DMS 273 treated with DMSO at 0.1 percent for 48 hours (cell line): ENCODE results near the gene HBB.

ENCODE experiments used
- DNase-seq: peaks from one replicate; lab custom pipeline; 2025; lab: John Stamatoyannopoulos, UW

The HBB gene

DNA sequence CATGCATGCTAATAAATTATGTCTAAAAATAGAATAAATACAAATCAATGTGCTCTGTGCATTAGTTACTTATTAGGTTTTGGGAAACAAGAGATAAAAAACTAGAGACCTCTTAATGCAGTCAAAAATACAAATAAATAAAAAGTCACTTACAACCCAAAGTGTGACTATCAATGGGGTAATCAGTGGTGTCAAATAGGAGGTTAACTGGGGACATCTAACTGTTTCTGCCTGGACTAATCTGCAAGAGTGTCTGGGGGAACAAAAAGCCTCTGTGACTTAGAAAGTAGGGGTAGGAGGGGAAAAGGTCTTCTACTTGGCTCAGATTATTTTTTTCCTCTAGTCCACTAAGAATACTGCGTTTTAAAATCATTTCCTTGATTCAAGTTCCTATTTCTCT lies 810 bp upstream of the HBB start:
- no peak for DNase-seq

DNA sequence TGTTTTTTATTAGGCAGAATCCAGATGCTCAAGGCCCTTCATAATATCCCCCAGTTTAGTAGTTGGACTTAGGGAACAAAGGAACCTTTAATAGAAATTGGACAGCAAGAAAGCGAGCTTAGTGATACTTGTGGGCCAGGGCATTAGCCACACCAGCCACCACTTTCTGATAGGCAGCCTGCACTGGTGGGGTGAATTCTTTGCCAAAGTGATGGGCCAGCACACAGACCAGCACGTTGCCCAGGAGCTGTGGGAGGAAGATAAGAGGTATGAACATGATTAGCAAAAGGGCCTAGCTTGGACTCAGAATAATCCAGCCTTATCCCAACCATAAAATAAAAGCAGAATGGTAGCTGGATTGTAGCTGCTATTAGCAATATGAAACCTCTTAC lies 1.4 kb downstream of the HBB start:
- no peak for DNase-seq

DNA sequence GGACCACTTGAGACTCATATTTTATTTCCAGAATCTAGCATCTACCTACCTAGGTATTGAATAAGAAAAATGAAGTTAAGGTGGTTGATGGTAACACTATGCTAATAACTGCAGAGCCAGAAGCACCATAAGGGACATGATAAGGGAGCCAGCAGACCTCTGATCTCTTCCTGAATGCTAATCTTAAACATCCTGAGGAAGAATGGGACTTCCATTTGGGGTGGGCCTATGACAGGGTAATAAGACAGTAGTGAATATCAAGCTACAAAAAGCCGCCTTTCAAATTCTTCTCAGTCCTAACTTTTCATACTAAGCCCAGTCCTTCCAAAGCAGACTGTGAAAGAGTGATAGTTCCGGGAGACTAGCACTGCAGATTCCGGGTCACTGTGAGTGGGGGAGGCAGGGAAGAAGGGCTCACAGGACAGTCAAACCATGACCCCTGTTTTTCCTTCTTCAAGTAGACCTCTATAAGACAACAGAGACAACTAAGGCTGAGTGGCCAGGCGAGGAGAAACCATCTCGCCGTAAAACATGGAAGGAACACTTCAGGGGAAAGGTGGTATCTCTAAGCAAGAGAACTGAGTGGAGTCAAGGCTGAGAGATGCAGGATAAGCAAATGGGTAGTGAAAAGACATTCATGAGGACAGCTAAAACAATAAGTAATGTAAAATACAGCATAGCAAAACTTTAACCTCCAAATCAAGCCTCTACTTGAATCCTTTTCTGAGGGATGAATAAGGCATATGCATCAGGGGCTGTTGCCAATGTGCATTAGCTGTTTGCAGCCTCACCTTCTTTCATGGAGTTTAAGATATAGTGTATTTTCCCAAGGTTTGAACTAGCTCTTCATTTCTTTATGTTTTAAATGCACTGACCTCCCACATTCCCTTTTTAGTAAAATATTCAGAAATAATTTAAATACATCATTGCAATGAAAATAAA lies 2.1 kb downstream of the HBB start:
- no peak for DNase-seq

DNA sequence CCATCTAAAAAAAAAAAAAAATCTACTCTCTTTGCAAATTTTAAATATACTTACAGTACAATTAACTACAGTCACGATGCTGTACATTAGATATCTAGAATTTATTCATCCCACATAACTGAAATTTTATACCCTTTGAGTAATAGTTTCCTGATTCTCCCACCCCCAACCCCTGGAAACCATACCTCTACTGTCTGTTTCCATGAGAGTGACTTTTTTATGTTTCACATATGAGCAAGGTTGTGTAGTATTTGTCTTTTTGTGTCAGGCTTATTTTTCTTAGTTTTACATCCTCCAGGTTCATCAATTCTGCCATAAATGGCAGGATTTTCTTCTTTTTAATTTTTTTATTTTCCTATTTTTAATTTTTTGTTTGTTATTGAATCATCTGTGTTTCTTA lies 3.2 kb downstream of the HBB start:
- DNase-seq, result no peak

DNA sequence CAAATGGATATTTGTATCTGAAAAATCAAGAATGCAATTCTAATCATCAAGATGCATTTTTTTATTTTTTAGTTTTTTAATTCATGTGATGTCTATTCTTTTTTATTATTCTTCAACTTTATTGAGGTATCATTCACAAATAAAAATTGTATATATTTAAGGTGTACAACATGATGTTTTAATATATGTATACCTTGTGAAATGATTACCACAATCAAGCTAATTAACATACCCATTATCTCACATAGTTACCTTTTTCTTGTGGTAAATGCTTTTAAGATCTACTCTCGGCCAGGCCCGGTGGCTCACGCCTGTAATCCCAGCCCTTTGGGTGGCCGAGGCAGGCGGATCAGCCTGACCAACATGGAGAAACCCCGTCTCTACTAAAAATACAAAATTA lies 3.7 kb downstream of the HBB start:
- DNase-seq, result no peak

DNA sequence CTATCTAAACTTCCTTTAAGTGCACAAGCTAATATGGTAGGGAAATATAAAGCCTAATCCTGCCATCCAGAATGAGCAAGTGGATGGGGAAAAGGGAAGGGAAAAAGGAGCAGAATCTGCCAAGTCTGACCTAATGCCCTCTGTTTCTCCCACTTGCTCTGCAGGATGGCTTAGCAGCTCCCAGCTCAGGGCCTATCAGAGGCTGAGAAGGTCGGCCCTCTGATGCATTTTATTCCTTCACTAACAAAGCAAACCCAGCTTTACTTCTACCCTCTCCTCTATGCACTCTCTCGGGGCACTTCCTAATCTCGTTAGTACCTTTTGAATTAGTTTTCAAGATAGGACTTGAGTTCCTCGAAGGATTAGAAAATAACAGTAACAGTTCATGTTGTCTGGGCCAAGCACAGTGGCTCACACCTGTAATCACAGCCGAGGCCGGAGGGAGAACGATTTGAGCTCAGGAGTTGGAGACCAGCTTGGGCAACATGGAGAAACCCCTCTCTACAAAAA lies 16.4 kb downstream of the HBB start:
- DNase-seq, result no peak

DNA sequence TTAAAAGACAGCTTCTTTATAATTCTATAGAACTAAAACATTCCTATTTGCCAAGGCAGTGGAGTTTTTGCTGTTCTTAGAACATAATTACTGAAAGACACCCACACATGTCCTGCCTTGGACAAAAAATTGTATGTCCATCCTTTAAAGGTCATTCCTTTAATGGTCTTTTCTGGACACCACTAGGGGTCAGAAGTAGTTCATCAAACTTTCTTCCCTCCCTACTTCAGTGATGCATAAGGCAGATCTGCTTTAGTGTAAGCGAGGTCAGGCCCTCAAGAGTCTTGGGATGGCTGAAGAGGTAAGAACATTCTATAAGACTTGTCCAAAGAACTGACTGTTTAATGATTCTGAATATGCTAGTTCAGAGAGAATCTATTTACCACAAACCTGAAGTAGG lies 22.1 kb downstream of the HBB start:
- DNase-seq, result no peak

DNA sequence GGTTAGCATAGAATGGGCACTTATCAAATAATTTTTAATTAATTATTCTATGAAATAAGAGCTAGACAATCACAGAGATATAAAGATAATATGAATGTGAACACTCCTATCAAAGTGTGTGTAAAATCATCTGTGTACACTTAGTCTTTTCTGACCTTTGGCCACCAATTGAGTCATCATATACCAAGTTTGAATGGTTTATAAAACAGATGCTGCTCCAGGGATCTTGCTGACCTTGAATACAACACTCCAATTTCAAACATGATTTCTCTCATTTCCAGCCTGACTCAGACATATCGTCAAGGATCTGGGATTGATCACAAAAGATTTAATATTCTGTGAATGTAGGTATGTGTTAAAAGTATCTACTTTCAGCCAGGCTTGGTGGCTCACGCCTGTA lies 23.5 kb downstream of the HBB start:
- no peak for DNase-seq

DNA sequence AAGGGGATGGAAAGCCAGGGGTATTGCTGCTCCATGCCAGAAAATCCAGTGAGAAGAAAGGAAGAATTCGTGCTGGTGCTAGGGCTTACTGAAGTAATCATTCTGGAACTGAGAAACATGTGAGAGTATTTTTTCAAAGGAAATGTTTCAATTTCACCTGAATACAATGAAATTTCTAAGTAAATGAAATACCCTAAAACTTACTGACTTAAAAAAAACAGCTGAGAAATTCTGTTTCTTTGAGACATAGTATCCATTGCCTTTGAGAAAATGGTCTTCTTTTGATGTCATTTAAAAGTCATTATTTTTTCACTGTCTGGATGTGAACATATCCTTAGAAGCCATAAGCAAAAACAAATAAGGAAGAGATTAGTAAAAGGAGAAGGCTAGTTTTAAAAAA lies 26.3 kb downstream of the HBB start, which contains the start of gene OR51V1:
Gene OR51V1, minus strand, starts transcription at position 101 of the 400 bp plus-strand sequence. Its CDS starts 0 bp downstream, at position 101.
- DNase-seq, result no peak

DNA sequence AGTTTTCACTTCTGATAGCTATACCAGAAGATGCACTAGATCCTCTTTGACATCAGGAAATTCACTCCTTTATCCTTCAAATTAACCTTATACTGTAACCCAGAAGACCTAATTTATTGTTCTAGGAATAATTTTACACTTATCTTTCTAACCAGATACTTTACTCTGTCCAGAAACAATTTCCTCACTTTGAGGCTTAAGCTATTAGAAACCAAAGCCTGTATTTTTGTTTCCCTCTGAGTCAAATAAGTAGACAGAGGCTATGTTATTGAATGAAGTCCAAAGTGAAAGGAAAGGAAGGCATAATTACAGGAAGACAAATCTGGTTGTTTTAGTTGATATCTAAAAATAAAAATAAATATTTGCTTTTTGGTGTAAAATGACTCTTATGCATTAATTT lies 28.6 kb downstream of the HBB start:
- no peak for DNase-seq

DNA sequence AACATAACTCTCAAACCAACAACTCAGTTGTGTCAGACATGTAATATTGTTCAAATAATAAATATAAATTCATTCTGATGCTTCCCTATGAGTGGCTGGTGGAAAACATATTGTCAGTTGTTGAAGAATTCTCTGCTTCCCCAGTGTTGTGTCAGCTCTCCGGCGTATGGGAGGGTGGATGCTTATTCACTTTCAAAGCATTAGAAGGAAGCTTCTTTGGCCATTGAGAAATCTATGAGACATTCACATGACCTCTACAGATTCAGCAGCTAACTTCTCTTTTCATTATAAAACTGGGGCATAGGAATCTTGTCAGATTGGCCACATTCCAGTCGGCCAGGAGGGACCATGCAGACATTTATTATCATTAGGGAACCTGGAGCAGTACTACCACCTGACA lies 29.3 kb downstream of the HBB start:
- no peak for DNase-seq

DNA sequence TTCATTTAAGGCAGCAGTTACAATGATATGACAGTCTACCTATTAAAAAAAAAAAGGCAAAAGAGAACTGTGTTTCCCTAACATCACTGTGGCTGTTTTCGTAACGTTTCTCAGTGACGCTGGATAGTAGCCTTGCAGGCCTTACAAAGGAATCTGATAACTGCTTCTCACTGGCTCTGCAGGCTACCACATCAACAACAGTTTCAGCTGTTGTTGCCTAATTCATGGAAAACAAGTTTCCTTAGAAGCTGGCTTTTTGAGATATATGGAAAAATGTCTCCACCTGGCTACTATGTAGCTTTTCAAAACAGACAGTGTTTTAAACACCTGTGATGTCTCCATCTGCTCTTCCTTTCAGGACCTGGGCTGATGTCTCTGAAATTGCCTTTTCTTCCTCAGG lies 30.1 kb downstream of the HBB start:
- DNase-seq, result no peak

DNA sequence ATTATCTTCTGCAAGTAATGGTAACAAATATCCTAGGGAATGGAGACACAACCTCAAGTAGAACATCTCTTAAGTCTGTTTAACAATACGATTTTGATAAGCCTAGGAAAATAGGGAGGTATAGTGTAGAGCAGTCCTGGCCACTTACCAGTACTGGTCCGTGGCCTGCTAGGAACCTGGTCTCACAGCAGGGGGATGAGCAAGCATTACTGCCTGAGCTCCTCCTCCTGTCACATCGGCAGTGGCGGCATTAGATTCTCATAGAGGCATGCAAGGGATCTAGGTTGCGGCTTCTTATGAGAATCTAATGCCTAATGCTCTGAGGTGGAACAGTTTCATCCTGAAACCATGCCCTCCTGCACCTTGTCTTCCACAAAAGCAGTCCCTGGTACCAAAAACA lies 30.8 kb downstream of the HBB start:
- no peak for DNase-seq

DNA sequence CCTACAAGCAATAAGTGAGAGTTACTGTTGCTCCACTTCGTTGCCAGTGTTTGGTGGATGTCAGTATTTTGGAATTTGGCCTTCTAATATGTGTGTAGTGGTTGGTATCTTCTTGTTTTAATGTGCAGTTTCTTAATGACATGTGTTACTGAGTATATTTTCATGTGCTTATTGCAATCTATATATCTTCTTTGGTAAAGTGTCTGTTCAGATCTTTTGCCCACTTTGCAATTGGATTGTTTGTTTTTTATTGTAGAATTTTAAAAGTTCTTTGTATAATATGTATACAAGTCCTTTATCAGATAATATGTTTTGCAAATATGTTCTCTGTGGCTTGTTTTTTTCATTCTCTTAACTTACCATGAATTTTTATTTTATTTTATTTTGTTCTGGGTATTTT lies 34.1 kb downstream of the HBB start:
- DNase-seq, result no peak

DNA sequence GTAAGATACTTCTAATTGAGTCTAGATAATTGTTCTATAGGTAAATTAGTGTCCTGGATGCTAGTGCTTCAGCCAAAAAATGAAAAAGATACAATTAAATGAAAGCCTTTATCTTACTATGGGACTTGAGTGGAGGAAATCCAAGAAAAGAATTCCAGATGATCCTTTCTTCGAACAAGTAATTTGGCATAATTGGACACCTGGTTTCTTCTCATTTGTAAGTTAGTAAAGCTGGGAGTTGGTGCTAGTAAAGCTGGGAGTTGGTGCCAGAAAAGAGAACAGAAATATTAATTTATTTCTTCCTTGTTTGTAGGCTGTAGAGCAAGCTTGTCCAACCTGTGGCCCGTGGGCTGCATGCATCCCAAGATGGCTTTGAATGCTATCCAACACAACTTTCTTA lies 38.7 kb downstream of the HBB start:
- DNase-seq, result no peak

DNA sequence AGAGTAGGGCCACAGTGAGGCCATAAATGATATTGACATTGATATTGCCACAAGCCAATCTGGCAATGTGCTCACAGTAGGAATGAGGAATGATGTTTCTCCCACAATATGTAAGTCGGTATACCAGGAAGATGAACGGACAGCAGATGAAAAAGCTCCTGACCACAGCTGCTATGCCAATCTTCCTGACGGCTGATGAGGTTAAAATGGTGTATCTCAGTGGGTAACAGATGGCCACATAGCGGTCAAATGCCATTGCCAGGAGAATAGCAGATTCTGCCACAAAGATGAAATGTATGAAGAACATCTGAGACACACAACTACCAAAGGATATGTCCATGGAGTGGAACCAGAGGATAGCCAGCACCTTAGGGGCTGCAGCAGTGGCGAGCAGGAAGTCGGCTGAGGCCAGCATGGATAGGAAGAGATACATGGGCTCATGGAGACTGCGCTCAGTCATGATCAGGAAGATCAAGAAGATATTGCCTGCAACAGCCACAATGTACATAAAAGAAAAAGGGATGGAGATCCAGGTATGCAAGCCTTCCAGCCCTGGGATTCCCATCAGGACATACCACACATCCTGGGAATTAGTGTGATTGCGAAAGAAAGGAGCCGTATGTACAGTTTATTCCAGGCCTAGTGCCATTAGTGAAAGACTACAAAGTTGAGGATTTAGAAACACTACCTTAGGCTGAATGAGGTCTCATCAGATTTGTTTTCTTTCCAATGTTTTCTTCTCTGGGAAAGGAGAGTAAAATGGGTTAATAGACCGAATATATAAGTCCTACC lies 48.6 kb downstream of the HBB start:
- no peak for DNase-seq
